ENCODE data around the gene PTER.

PTER gene

DNA sequence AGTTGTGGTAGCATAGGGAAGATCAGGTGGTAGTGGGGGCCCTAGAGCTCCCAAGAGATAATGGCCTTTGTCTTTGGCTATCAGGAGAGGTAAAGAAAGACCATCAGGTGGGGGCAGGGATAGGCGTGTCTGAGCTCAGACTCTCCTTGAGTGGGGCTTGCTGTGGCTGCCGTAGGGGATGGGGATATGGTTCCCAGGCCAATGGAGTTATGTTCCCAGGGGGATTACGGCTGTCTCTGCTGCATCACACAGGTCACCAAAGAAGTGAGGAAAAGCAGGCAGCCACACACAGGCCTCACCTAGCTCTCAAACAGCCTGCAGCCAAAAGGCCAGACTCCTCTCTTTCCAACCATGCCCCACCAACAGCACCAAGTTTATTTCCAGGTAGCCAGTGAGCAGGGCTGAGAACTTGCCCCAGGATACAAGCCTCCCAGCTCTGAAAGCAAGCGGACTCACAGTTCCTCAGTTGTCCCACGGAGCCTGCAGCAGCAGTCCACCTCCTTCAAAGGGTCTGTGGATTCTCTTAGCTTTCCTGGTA lies 122.5 kb downstream of the PTER start:
- no peak overlapping the region for H3K4me3 ChIP-seq (ENCODE audit: low read length)
- DNase-seq (ENCODE audit: low read depth) = no peak
- no peak for TF ChIP-seq CTCF (conservative IDR thresholded peaks at IDR 0.05; ENCODE audit: low read depth, low read length)

GRCh38 chr10:16562891-16563290 lies 126.1 kb downstream of the PTER start:
- no peak overlapping the region for H3K4me3 ChIP-seq (ENCODE audit: low read length)
- DNase-seq (ENCODE audit: low read depth) = peak; percentile 1
- TF ChIP-seq CTCF (conservative IDR thresholded peaks at IDR 0.05; ENCODE audit: low read depth, low read length) = no peak
